ENCODE data around the gene FRMD3.

FRMD3 gene

DNA sequence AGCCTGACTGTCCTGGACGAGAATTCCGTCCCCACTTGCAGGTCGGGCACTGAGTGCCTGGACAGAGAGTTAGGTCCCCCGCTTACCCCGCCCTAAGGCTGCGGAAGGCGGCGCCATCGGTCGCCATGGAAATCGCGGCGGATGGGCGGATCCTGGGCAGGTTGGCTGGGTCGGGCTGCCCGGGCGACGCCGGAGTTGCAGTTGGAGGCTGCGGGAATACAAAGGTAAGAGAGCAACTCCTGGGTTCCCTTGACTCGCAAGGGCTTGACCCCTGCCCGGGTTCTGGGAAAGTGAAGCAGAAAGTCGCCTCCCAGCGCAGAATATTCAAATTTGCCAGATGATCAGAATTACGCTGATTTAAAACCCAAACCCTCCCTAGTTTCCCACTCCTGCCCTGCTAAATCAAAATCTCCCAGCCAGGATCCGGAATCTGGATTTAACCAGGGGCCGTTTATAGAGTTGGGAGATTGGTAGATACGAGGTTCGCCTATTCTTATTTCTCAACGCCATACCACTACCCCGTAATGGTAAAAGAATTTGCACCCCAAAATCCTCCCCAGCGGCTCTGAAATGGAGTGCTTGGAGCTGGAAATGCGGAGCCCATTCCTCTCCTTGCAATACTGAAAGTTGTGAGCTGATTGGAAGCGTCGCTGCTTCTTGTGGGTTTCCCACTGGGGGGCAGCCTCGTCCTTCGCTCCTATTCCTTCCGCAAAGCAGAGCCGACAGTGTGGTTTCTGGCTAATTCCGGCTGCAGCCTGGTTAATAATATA, 318.9 kb downstream of the FRMD3 start:
- DNase-seq (ENCODE audit: low read depth), result no peak
- H3K4me3 ChIP-seq (ENCODE audit: low read depth, low read length), result no peak overlapping the region
- TF ChIP-seq, protein P1, sequence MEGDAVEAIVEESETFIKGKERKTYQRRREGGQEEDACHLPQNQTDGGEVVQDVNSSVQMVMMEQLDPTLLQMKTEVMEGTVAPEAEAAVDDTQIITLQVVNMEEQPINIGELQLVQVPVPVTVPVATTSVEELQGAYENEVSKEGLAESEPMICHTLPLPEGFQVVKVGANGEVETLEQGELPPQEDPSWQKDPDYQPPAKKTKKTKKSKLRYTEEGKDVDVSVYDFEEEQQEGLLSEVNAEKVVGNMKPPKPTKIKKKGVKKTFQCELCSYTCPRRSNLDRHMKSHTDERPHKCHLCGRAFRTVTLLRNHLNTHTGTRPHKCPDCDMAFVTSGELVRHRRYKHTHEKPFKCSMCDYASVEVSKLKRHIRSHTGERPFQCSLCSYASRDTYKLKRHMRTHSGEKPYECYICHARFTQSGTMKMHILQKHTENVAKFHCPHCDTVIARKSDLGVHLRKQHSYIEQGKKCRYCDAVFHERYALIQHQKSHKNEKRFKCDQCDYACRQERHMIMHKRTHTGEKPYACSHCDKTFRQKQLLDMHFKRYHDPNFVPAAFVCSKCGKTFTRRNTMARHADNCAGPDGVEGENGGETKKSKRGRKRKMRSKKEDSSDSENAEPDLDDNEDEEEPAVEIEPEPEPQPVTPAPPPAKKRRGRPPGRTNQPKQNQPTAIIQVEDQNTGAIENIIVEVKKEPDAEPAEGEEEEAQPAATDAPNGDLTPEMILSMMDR (IDR thresholded peaks at IDR 0.05; ENCODE audit: low read depth, low read length, missing control alignments), result no peak

DNA sequence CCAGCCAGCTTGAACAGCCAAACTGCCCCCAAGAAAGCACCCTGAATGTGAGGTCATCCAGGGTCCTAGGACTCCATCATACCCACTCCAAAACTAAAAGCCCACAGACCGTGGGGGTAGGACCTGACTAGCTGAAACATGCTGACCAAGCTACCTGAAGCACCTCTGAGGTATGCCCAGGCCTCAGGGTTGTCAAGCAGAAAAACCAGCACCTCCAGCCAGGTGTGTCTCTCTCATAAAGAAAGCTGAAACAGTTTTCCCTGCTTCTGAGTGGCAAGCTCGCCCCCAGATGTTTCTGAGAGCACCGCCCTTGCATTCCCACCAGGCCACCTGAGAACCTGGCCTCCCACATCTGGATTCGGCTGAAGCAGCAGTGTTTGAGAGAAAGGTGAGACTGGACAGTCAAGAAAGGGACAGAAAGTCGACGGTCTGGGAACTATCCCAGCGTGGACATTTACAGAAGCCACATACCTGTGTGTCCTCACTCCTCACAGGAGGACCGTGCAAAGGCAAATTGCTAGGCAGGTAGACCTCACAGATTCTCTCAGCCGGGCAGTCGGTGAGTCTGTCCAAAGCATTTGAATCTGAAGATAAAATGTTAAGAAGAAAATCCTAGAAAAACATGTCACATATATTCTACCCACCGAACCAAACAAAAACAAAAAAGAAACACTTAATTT, 319.6 kb downstream of the FRMD3 start:
- TF ChIP-seq, protein P1 (IDR thresholded peaks at IDR 0.05; ENCODE audit: low read depth, low read length, missing control alignments), result no peak
- no peak for DNase-seq (ENCODE audit: low read depth)
- H3K4me3 ChIP-seq (ENCODE audit: low read depth, low read length), result no peak overlapping the region

DNA sequence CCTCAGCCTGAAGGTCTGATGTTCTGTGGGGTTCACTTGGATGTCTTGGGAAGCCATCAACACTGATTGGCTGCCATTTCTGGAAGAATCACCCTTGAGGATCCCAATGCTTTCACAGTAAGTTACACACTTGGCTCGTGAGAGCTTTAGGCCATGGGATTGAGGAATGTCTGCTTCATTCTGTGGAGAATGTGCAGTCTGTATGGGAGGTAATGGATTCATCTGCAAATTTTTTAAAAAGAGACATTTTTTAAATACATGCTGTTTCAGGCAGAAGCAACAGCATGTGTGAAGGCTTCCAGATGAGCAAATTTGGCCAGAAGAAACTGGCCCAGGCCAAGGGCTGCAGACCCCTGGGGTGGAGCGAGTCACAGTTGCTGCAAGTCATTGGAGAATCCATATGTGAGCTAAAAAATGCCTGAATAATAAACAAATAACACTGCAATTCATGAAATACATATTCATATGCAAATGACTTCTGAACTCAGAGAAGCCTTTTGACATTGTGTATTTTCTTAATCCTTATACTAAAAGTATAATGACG, 328.9 kb downstream of the FRMD3 start:
- TF ChIP-seq, protein P1 (IDR thresholded peaks at IDR 0.05; ENCODE audit: low read depth, low read length, missing control alignments), result no peak
- no peak for DNase-seq (ENCODE audit: low read depth)
- H3K4me3 ChIP-seq (ENCODE audit: low read depth, low read length), result no peak overlapping the region

DNA sequence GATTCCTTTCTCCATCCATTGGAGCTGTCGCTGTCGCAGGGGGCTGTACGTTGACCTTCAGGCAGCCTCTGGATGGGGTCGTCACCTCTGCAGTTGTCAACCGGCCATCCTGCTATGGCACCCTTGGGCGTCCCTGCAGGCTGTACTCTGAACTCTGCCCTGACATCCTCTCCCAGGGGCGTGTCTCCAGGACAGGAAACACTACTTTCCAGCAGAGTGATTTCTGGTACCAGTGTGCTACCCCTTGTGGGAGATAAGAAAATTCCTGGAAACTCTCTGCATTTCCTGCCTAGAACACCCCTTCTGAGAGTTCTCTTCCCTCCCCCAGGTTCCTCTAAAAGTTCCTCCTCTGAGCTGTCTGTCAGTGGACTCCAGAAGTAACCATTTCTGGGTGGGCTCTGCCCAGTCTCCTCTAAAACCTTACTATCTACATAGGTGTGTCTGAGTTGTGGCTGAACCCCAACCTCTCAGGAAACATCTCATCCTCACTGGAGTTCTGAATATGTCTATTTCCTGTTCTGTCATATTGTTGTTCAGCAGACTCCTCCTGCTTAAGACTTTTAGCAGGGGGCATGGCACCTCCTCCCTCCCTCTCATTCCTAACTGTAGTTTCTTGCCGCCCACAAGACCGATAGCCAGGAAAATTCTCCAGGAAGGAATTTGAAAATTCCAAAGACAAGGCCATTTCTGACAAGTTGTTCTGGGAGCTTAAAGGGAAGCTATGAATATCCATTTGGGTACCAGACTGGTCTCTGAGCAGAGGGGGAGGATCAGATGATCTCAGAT, 329.9 kb downstream of the FRMD3 start:
- H3K4me3 ChIP-seq (ENCODE audit: low read depth, low read length), result no peak overlapping the region
- no peak for DNase-seq (ENCODE audit: low read depth)
- TF ChIP-seq, protein P1 (IDR thresholded peaks at IDR 0.05; ENCODE audit: low read depth, low read length, missing control alignments), result no peak

DNA sequence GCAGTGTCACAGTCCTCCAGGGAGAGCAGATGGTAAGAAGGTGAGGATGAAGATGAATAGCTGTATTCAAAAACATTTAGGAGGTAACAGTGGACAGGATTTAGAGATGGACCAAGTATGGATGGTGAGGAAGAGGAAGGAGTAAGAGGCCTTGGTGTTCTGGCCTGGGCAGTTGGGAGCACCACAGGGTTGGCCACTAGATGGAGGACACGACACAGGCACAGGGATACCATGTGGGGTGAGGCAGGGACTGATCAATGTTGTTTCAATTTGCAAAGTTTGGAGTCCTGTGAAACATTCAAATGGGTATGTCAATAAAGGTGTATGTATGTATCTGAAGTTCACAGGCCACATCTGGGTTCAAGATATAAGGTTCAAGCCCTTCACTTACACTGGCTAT, 334.2 kb downstream of the FRMD3 start:
- TF ChIP-seq, protein P1 (IDR thresholded peaks at IDR 0.05; ENCODE audit: low read depth, low read length, missing control alignments), result no peak
- DNase-seq (ENCODE audit: low read depth), result no peak
- no peak overlapping the region for H3K4me3 ChIP-seq (ENCODE audit: low read depth, low read length)

DNA sequence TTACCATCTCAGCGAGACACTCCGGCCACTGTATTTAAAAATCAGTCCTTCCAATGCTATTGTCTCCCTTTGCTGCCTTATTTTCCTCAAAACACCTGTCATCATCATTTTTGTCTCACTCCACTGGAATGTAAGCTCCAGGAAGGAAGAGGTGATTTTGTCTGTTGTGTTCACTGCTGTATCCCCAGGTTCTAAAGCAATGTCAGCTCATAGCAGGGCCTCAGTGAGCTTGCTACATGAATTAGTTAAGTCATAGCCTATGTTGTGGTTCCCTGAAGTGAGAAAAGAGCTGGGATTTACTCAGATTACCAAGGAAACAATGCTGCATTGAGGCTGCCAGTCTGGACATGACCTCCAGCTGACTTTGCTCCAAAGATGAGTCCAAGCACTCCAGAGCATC, 337.7 kb downstream of the FRMD3 start:
- no peak for DNase-seq (ENCODE audit: low read depth)
- TF ChIP-seq, protein P1 (IDR thresholded peaks at IDR 0.05; ENCODE audit: low read depth, low read length, missing control alignments), result no peak
- no peak overlapping the region for H3K4me3 ChIP-seq (ENCODE audit: low read depth, low read length)

All from GM12864 (cell line).